Sigmoid colon (tissue), 7 donors: ENCODE data around the gene TBC1D9B. TPM values are rescaled to one million over a fixed set of nuclear protein-coding genes. Genes with fewer than 3 reads are reported as not detected.

ENCODE experiments used
- DNase-seq: peaks from one replicate; pipeline ENCODE4 v3.0.0-alpha.2; 2019
- H3K27ac ChIP-seq, 4 donors: fragments of 200-600 bp; sonication (generic); one replicate each; pipeline ENCODE4 v1.5.1; 2016 to 2019; ENCODE audit warnings: mild to moderate bottlenecking in 1 of 4
- H3K27me3 ChIP-seq, 3 donors: fragments of 200-600 bp; sonication (generic); one replicate each; pipeline ENCODE4 v1.5.1; 2019; ENCODE audit warnings: mild to moderate bottlenecking in 1 of 3
- H3K36me3 ChIP-seq, 4 donors: fragments of 200-600 bp; sonication (generic); one replicate each; pipeline ENCODE4 v1.5.1; 2016 to 2019
- H3K4me1 ChIP-seq, 4 donors: fragments of 200-600 bp; sonication (generic); one replicate each; pipeline ENCODE4 v1.5.1; 2017 to 2019
- H3K4me3 ChIP-seq, 4 donors: fragments of 200-600 bp; sonication (generic); one replicate each; pipeline ENCODE4 v1.5.1; 2017 to 2019; ENCODE audit warnings: mild to moderate bottlenecking in 2 of 4, moderate library complexity in 1 of 4
- H3K9me3 ChIP-seq, 4 donors: fragments of 200-600 bp in 3 of 4; sonication (generic) in 3 of 4; one replicate each; pipeline versions ENCODE4 v1.5.1 to v1.6.1; 2013 to 2019
- CTCF ChIP-seq, 4 experiments: fragments of 450-650 bp in 3 of 4; fragments of 200-600 bp in 1 of 4; IDR thresholded peaks; one replicate each; pipeline ENCODE4 v1.5.1; 2016 to 2019; ENCODE audit warnings: antibody characterized with exemption in 4 of 4, mild to moderate bottlenecking in 3 of 4, moderate library complexity in 2 of 4
- EP300 ChIP-seq, 4 donors: sonication (generic); formaldehyde crosslinking; IDR thresholded peaks; one replicate each; pipeline ENCODE4 v1.6.1; 2017; ENCODE audit warnings: antibody characterized with exemption in 4 of 4
- POLR2A ChIP-seq, 2 donors: fragments of 450-650 bp; IDR thresholded peaks; one replicate each; pipeline ENCODE4 v1.6.1; 2016; ENCODE audit warnings: antibody characterized with exemption in 2 of 2, mild to moderate bottlenecking in 2 of 2, moderate library complexity in 2 of 2
- POLR2AphosphoS5 ChIP-seq, 4 donors: sonication (generic); formaldehyde crosslinking; IDR thresholded peaks; one replicate each; pipeline ENCODE4 v1.6.1; 2017; ENCODE audit warnings: antibody characterized with exemption in 4 of 4
- WGBS, 2 donors: extraction: QIAGEN DNeasy Blood & Tissue Kit; methylation state at CpG; one replicate each; pipeline ENCODE4 v1.1.7; 2013; 5-methylcytosine and 5-hydroxymethylcytosine counted together
- intact Hi-C: fragments of 100-400 bp; cut with DNase I; formaldehyde crosslinking; loops from one replicate; pipeline ENCODE4 v1.15.1; 2023
- polyA plus RNA-seq, 3 donors: library from polyadenylated mRNA; stranded (reverse); fragments of 200-250 nt; gene quantifications; one replicate each; pipeline ENCODE4 v1.2.3, GENCODE V29; 2013
- total RNA-seq, 4 donors: library from RNA; depleted of rRNA; stranded (reverse); fragments of >200 nt; gene quantifications; one replicate each; pipeline ENCODE4 v1.1.0, GENCODE V29; 2016
- donor health status: healthy with polysubstance abuse.
- donor health status: Bipolar disorder and iron deficiency.
- donor health status: healthy.

The TBC1D9B gene
- total and polyA plus RNA-seq, 7 donors: 35.4 to 1,545 (median 291) TPM

- no peak for DNase-seq
- no peak for TF ChIP-seq POLR2AphosphoS5 (IDR thresholded peaks at IDR 0.05)
- no peak for TF ChIP-seq POLR2A (IDR thresholded peaks at IDR 0.05)
- no peak for TF ChIP-seq CTCF (IDR thresholded peaks at IDR 0.05)
- no peak for TF ChIP-seq EP300 (IDR thresholded peaks at IDR 0.05)
- Histone ChIP-seq H3K9me3 (no peaks in the 10 kb centered on the region), H3K27ac (no peak overlapping the region), H3K4me1 (no peaks in the 10 kb centered on the region), H3K4me3 (no peak overlapping the region), H3K27me3 (no peaks in the 10 kb centered on the region), H3K36me3 (peaks cover 0 to 35% (median 3%) of the 10 kb centered on the region in 4 donors)
- 93 to 98% methylated on average over 4 of the region's 4 CpGs for whole genome bisulfite sequencing, 2 donors
- intact Hi-C loops: no loop called here
Measured at GRCh38 chr5:179953987-179954386, 46.3 kb upstream of the TBC1D9B start.

- no peaks in the 10 kb centered on the region for H3K27me3 ChIP-seq
- no peak for TF ChIP-seq POLR2AphosphoS5 (IDR thresholded peaks at IDR 0.05)
- no peak for TF ChIP-seq CTCF (IDR thresholded peaks at IDR 0.05)
- H3K36me3 ChIP-seq: no peaks in the 10 kb centered on the region
- H3K4me1 ChIP-seq: no peaks in the 10 kb centered on the region
- no peaks in the 10 kb centered on the region for H3K9me3 ChIP-seq
- no peak overlapping the region for H3K27ac ChIP-seq
- 93 to 96% methylated on average over 13 of the region's 13 CpGs for WGBS, 2 donors
- H3K4me3 ChIP-seq: no peak overlapping the region
- DNase-seq: no peak
- intact Hi-C loops: no loop called here
Measured at GRCh38 chr5:179936976-179937681, 29.4 kb upstream of the TBC1D9B start.

- 92 to 93% methylated on average over 8 of the region's 8 CpGs for WGBS, 2 donors
- H3K27ac ChIP-seq: no peak overlapping the region
- H3K4me3 ChIP-seq: no peak overlapping the region
- intact Hi-C loops: no loop called here
- no peaks in the 10 kb centered on the region for H3K4me1 ChIP-seq
- DNase-seq: no peak
- H3K9me3 ChIP-seq: no peaks in the 10 kb centered on the region
- H3K27me3 ChIP-seq: no peaks in the 10 kb centered on the region
- no peaks in the 10 kb centered on the region for H3K36me3 ChIP-seq
- TF ChIP-seq POLR2A (IDR thresholded peaks at IDR 0.05) (no peak), POLR2AphosphoS5 (IDR thresholded peaks at IDR 0.05) (no peak), CTCF (IDR thresholded peaks at IDR 0.05) (no peak), EP300 (IDR thresholded peaks at IDR 0.05) (no peak)
Measured at GRCh38 chr5:179930788-179931473, 23.2 kb upstream of the TBC1D9B start.

- intact Hi-C loops: no loop called here
- WGBS, 2 donors: 95 to 96% methylated on average over 7 of the region's 7 CpGs
- Histone ChIP-seq H3K4me1 (no peaks in the 10 kb centered on the region), H3K27me3 (no peaks in the 10 kb centered on the region), H3K27ac (no peak overlapping the region), H3K9me3 (no peaks in the 10 kb centered on the region), H3K4me3 (no peak overlapping the region), H3K36me3 (no peaks in the 10 kb centered on the region)
- TF ChIP-seq POLR2AphosphoS5 (IDR thresholded peaks at IDR 0.05): no peak
- DNase-seq: no peak
Measured at GRCh38 chr5:179927824-179928223, 20.1 kb upstream of the TBC1D9B start.

GRCh38 chr5:179926657-179927056, 19.0 kb upstream of the TBC1D9B start:
- Histone ChIP-seq H3K27ac (no peak overlapping the region), H3K9me3 (no peaks in the 10 kb centered on the region), H3K27me3 (no peaks in the 10 kb centered on the region), H3K4me3 (no peak overlapping the region), H3K36me3 (no peaks in the 10 kb centered on the region), H3K4me1 (no peaks in the 10 kb centered on the region)
- DNase-seq: no peak
- intact Hi-C loops: no loop called here
- WGBS, 2 donors: 94 to 95% methylated on average over 8 of the region's 8 CpGs
- TF ChIP-seq CTCF (IDR thresholded peaks at IDR 0.05) (no peak), POLR2A (IDR thresholded peaks at IDR 0.05) (no peak), POLR2AphosphoS5 (IDR thresholded peaks at IDR 0.05) (no peak), EP300 (IDR thresholded peaks at IDR 0.05) (no peak)
